OCI-LY7 (cell line): ENCODE results near the gene TPD52L1. TPM values are rescaled to one million over a fixed set of nuclear protein-coding genes. Genes with fewer than 3 reads are reported as not detected.

Experiments
- BruUV-seq: library from RNA; stranded (reverse); fragments of 400-500 nt; replicated peaks from 2 replicates; lab custom pipeline; 2021; lab: Mats Ljungman, UMichigan
- CTCF ChIA-PET: fragments of 300-600 bp; sonication (Branson Sonifier 250); formaldehyde crosslinking; loops from one replicate; lab custom pipeline; 2022; ENCODE audit warnings: antibody characterized with exemption; ENCODE audit not compliant: unreplicated experiment; lab: Charles Lee
- POLR2A ChIA-PET: fragments of 300-600 bp; sonication (Branson Sonifier 250); formaldehyde crosslinking; loops from one replicate; lab custom pipeline; 2022; ENCODE audit warnings: antibody characterized with exemption; lab: Charles Lee
- DNase-seq: peaks from one replicate; pipeline ENCODE4 v3.0.0-alpha.2; 2015; ENCODE audit warnings: low spot score
- H2AFZ ChIP-seq: fragments of 200-600 bp; sonication (generic), shearing (Covaris generic); 2 replicates; pipeline ENCODE4 v1.6.1; 2014; ENCODE audit warnings: mild to moderate bottlenecking, antibody characterized with exemption, low read length, moderate library complexity
- H3K27ac ChIP-seq: fragments of 200-600 bp; sonication (generic); 2 replicates; pipeline ENCODE4 v1.5.1; 2014; ENCODE audit warnings: mixed run types, low read depth, mild to moderate bottlenecking, moderate library complexity, low read length, inconsistent platforms; ENCODE audit not compliant: poor library complexity, severe bottlenecking
- H3K36me3 ChIP-seq: fragments of 200-600 bp; sonication (generic); 2 replicates; pipeline ENCODE4 v1.6.1; 2014; ENCODE audit warnings: mild to moderate bottlenecking, antibody characterized with exemption, low read length, moderate library complexity, mixed read lengths; ENCODE audit not compliant: insufficient read depth
- H3K4me1 ChIP-seq: fragments of 200-600 bp; sonication (generic); 2 replicates; pipeline ENCODE4 v1.5.1; 2014; ENCODE audit warnings: mild to moderate bottlenecking, low read length; ENCODE audit not compliant: insufficient read depth, poor library complexity, severe bottlenecking
- H3K4me2 ChIP-seq: fragments of 200-600 bp; sonication (generic); 2 replicates; pipeline ENCODE4 v1.6.1; 2014; ENCODE audit warnings: mild to moderate bottlenecking, low read length
- H3K4me3 ChIP-seq: fragments of 200-600 bp; sonication (generic); 2 replicates; pipeline ENCODE4 v1.5.1; 2014; ENCODE audit warnings: mild to moderate bottlenecking, low read depth, low read length; ENCODE audit not compliant: poor library complexity, severe bottlenecking
- H3K79me2 ChIP-seq: fragments of 200-600 bp; sonication (generic); 2 replicates; pipeline ENCODE4 v1.6.1; 2016; ENCODE audit warnings: low read depth, mild to moderate bottlenecking, low read length, moderate library complexity, mixed read lengths; ENCODE audit not compliant: insufficient read depth
- H3K9me2 ChIP-seq: fragments of 200-600 bp; sonication (generic); 2 replicates; pipeline ENCODE4 v1.6.1; 2016; ENCODE audit warnings: mild to moderate bottlenecking, low read length, mixed read lengths; ENCODE audit not compliant: insufficient read depth
- H3K9me3 ChIP-seq: fragments of 200-600 bp; sonication (generic); 2 replicates; pipeline ENCODE4 v1.6.1; 2014; ENCODE audit warnings: mild to moderate bottlenecking, mixed run types, low read length, mixed read lengths
- H4K20me1 ChIP-seq: fragments of 200-600 bp; sonication (generic); 2 replicates; pipeline ENCODE4 v1.6.1; 2014; ENCODE audit warnings: mild to moderate bottlenecking, antibody characterized with exemption, low read length, moderate library complexity, mixed read lengths; ENCODE audit not compliant: insufficient read depth
- CTCF ChIP-seq: fragments of 200-600 bp; sonication (generic); conservative IDR thresholded peaks from 2 replicates; pipeline ENCODE4 v1.5.1; 2014; ENCODE audit warnings: mild to moderate bottlenecking, antibody characterized with exemption, low read length, moderate library complexity, mixed read lengths
- EZH2phosphoT487 ChIP-seq: fragments of 200-600 bp; sonication (generic); IDR thresholded peaks from 2 replicates; pipeline ENCODE4 v1.6.1; 2018; ENCODE audit warnings: low read depth, borderline replicate concordance, mild to moderate bottlenecking, mixed run types, antibody characterized with exemption, low read length, moderate library complexity, mixed read lengths
- intact Hi-C: fragments of 100-400 bp; cut with micrococcal nuclease; formaldehyde crosslinking; loops from one replicate; pipeline ENCODE4 v1.10.0; 2022; ENCODE audit not compliant: unreplicated experiment
- total RNA-seq, 2 experiments: library from RNA; depleted of rRNA in 1 of 2; stranded (reverse); fragments of >200 nt in 1 of 2; shearing (Covaris generic) in 1 of 2; gene quantifications; 2 replicates each; pipeline ENCODE4 v1.2.3, GENCODE V29; 2014 to 2022

TPD52L1 gene
- total RNA-seq, 2 experiments from 2014 or later = not detected

GRCh38 chr6:125169058-125169457, 15.5 kb downstream of the TPD52L1 start:
- Histone ChIP-seq H3K79me2 (no peaks in the 10 kb centered on the region), H3K36me3 (no peaks in the 10 kb centered on the region), H3K4me1 (no peaks in the 10 kb centered on the region), H3K9me2 (no peaks in the 10 kb centered on the region), H3K9me3 (no peaks in the 10 kb centered on the region), H2AFZ (no peak overlapping the region), H3K4me3 (no peak overlapping the region), H3K27ac (no peak overlapping the region), H3K4me2 (no peak overlapping the region), H4K20me1 (no peaks in the 10 kb centered on the region)
- ChIA-PET POLR2A (interaction anchor here (0.6 to 0.8 kb wide), 3 partner anchors 29 to 1283 kb away, joined by 3 to 4 read pairs (median 3); no protein-coding TSS in a partner anchor), CTCF (no interaction called here)
- no peak for DNase-seq
- intact Hi-C loops = no loop called here
- TF ChIP-seq CTCF (no peak), EZH2phosphoT487 (no peak)
- no TSS peak for BruUV-seq

- no peak for TF ChIP-seq EZH2phosphoT487
- TF ChIP-seq CTCF = no peak
These were observed 15.9 kb downstream of the TPD52L1 start for GRCh38 chr6:125169522-125169921.

GRCh38 chr6:125170376-125170775, 16.8 kb downstream of the TPD52L1 start:
- no peak for DNase-seq
- H3K4me2 ChIP-seq = no peak overlapping the region
- POLR2A ChIA-PET = no interaction called here
- H2AFZ ChIP-seq = no peak overlapping the region
- no TSS peak for BruUV-seq
- H3K79me2 ChIP-seq = no peaks in the 10 kb centered on the region
- H3K9me3 ChIP-seq = no peaks in the 10 kb centered on the region
- no peaks in the 10 kb centered on the region for H3K4me1 ChIP-seq
- intact Hi-C loops = no loop called here
- H4K20me1 ChIP-seq = no peaks in the 10 kb centered on the region
- H3K36me3 ChIP-seq = no peaks in the 10 kb centered on the region
- no peaks in the 10 kb centered on the region for H3K9me2 ChIP-seq
- TF ChIP-seq CTCF (no peak), EZH2phosphoT487 (no peak)
- no peak overlapping the region for H3K4me3 ChIP-seq
- H3K27ac ChIP-seq = no peak overlapping the region
- CTCF ChIA-PET = no interaction called here

More at GRCh38 chr6:125169522-125169921, 15.9 kb downstream of the TPD52L1 start:
- POLR2A ChIA-PET = interaction anchor here (0.6 to 0.8 kb wide), 2 partner anchors 567 to 1282 kb away, joined by 3 to 4 read pairs; no protein-coding TSS in a partner anchor
- H3K36me3 ChIP-seq = no peaks in the 10 kb centered on the region
- no peaks in the 10 kb centered on the region for H4K20me1 ChIP-seq
- intact Hi-C loops = no loop called here
- no peak overlapping the region for H3K27ac ChIP-seq
- H3K4me1 ChIP-seq = no peaks in the 10 kb centered on the region
- BruUV-seq = no TSS peak
- CTCF ChIA-PET = no interaction called here
- H3K9me3 ChIP-seq = no peaks in the 10 kb centered on the region
- no peak for DNase-seq
- H3K4me2 ChIP-seq = no peak overlapping the region
- no peaks in the 10 kb centered on the region for H3K79me2 ChIP-seq
- H2AFZ ChIP-seq = no peak overlapping the region
- no peaks in the 10 kb centered on the region for H3K9me2 ChIP-seq
- no peak overlapping the region for H3K4me3 ChIP-seq
